K562 (cell line): ENCODE results near the gene IZUMO4.

Experiments used
- EP300 ChIP-seq: IDR thresholded peaks from 2 replicates; pipeline ENCODE4 v1.6.1; 2012; ENCODE audit warnings: low read length, improper control_type of control experiment
- HNRNPUL1 ChIP-seq: fragments of 200-400 bp; formaldehyde crosslinking; IDR thresholded peaks from 2 replicates; pipeline ENCODE4 v1.6.1; 2017; ENCODE audit warnings: low read length
- KDM1A ChIP-seq, 2 experiments: fragments of 450-650 bp; IDR thresholded peaks; 2 replicates each; pipeline ENCODE4 v1.6.1; 2016; ENCODE audit warnings: mild to moderate bottlenecking in 2 of 2
- MAFK ChIP-seq: IDR thresholded peaks from 2 replicates; pipeline ENCODE4 v1.6.1; 2011; ENCODE audit warnings: low read length, improper control_type of control experiment
- NRF1 ChIP-seq, 2 experiments: fragments of 450-650 bp; IDR thresholded peaks in 1 of 2; conservative IDR thresholded peaks in 1 of 2; 2 replicates each; pipeline ENCODE4 v1.6.1; 2014; ENCODE audit warnings: mild to moderate bottlenecking in 2 of 2
- POLR2G ChIP-seq: fragments of 200-400 bp; formaldehyde crosslinking; IDR thresholded peaks from 2 replicates; pipeline ENCODE4 v1.6.1; 2017; ENCODE audit warnings: low read depth, mild to moderate bottlenecking, antibody characterized with exemption, low read length, moderate library complexity
- RAD21 ChIP-seq, 2 experiments: fragments of 250-450 bp in 1 of 2; fragments of 450-650 bp in 1 of 2; sonication (Bioruptor Pico) in 1 of 2; formaldehyde crosslinking in 1 of 2; IDR thresholded peaks in 1 of 2; conservative IDR thresholded peaks in 1 of 2; 2 replicates each; pipeline versions ENCODE4 v1.4.0 to v1.8.0; 2020 to 2022; ENCODE audit warnings: mild to moderate bottlenecking in 2 of 2, moderate library complexity in 1 of 2
- SIX5 ChIP-seq, 2 experiments: IDR thresholded peaks; 2 replicates each; pipeline ENCODE4 v1.6.1; 2011; ENCODE audit warnings: low read length in 2 of 2, borderline replicate concordance in 1 of 2, low read depth in 1 of 2, mild to moderate bottlenecking in 1 of 2, moderate library complexity in 1 of 2; ENCODE audit not compliant: insufficient read depth in 1 of 2
- SRSF3 ChIP-seq: fragments of 200-400 bp; formaldehyde crosslinking; IDR thresholded peaks from 2 replicates; pipeline ENCODE4 v1.6.1; 2016; ENCODE audit warnings: mild to moderate bottlenecking, low read length, moderate library complexity; ENCODE audit not compliant: insufficient read depth
- TF ChIP-seq, protein P1 (sequence below), 2 experiments: fragments of 150-350 bp in 1 of 2; IDR thresholded peaks; 2 replicates each; pipeline ENCODE4 v1.6.1; 2012 to 2016; ENCODE audit warnings: low read depth in 2 of 2, low read length in 2 of 2, mild to moderate bottlenecking in 1 of 2, moderate library complexity in 1 of 2
- TF ChIP-seq, protein P2 (sequence below): sonication (generic); formaldehyde crosslinking; IDR thresholded peaks from 2 replicates; pipeline ENCODE4 v1.8.1; 2023; ENCODE audit warnings: mild to moderate bottlenecking, missing genetic modification reagents

DNA sequence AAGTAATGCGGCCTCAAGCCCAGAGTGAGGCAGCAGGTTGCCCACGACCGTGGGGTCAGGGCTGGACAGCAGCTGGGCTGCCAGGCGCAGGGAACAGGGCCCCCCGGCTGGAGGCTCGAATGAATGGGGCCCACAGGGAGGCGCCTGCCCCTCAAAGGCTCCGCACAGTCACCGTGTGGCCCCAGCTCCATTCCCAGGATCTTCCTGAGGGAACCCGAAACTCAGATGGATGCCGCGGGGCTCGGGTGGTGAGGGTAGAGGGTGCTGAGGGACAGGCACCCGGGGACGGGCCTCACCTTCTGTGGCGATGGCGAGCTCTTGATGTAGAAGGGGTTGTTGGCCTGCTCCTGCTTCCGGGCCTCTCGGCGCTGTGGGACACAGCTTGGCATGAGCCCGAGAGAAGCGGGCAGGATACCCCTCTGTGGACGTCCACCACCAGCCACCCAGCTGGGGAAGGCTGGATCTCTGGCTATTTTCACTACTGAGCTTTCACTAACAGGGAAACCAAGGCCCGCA is 19.3 kb downstream of the IZUMO4 start:
- TF ChIP-seq SRSF3 (no peak), EP300 (no peak), HNRNPUL1 (no peak), KDM1A (IDR thresholded peaks at IDR 0.05) (no peak), MAFK (no peak), SIX5 (IDR thresholded peaks at IDR 0.05; ENCODE audit: borderline replicate concordance in 1 of 2, insufficient read depth in 1 of 2, low read depth in 1 of 2, low read length in 2 of 2) (no peak), NRF1 (conservative IDR thresholded peaks at IDR 0.05 in 1 of 2, IDR thresholded peaks at IDR 0.05 in 1 of 2) (no peak), RAD21 (CRISPR knock-in tag; conservative IDR thresholded peaks at IDR 0.05 in 1 of 2, IDR thresholded peaks at IDR 0.05 in 1 of 2) (no peak), POLR2G (no peak)
- TF ChIP-seq, protein P1, sequence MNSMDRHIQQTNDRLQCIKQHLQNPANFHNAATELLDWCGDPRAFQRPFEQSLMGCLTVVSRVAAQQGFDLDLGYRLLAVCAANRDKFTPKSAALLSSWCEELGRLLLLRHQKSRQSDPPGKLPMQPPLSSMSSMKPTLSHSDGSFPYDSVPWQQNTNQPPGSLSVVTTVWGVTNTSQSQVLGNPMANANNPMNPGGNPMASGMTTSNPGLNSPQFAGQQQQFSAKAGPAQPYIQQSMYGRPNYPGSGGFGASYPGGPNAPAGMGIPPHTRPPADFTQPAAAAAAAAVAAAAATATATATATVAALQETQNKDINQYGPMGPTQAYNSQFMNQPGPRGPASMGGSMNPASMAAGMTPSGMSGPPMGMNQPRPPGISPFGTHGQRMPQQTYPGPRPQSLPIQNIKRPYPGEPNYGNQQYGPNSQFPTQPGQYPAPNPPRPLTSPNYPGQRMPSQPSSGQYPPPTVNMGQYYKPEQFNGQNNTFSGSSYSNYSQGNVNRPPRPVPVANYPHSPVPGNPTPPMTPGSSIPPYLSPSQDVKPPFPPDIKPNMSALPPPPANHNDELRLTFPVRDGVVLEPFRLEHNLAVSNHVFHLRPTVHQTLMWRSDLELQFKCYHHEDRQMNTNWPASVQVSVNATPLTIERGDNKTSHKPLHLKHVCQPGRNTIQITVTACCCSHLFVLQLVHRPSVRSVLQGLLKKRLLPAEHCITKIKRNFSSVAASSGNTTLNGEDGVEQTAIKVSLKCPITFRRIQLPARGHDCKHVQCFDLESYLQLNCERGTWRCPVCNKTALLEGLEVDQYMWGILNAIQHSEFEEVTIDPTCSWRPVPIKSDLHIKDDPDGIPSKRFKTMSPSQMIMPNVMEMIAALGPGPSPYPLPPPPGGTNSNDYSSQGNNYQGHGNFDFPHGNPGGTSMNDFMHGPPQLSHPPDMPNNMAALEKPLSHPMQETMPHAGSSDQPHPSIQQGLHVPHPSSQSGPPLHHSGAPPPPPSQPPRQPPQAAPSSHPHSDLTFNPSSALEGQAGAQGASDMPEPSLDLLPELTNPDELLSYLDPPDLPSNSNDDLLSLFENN (IDR thresholded peaks at IDR 0.05; ENCODE audit: low read depth in 2 of 2, low read length in 2 of 2): no peak
- TF ChIP-seq, protein P2, sequence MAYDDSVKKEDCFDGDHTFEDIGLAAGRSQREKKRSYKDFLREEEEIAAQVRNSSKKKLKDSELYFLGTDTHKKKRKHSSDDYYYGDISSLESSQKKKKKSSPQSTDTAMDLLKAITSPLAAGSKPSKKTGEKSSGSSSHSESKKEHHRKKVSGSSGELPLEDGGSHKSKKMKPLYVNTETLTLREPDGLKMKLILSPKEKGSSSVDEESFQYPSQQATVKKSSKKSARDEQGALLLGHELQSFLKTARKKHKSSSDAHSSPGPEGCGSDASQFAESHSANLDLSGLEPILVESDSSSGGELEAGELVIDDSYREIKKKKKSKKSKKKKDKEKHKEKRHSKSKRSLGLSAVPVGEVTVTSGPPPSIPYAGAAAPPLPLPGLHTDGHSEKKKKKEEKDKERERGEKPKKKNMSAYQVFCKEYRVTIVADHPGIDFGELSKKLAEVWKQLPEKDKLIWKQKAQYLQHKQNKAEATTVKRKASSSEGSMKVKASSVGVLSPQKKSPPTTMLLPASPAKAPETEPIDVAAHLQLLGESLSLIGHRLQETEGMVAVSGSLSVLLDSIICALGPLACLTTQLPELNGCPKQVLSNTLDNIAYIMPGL (CRISPR knock-in tag): no peak
